Adipose tissue (tissue), 3 donors: ENCODE measurements around the gene RELT. TPM values are rescaled to one million over a fixed set of nuclear protein-coding genes. Genes with fewer than 3 reads are reported as not detected.

Experiments
- H3K27ac ChIP-seq: one replicate; pipeline ENCODE4 v1.5.1; 2013; ENCODE audit warnings: low read depth, low read length
- WGBS, 3 donors: extraction: QIAGEN DNeasy Blood & Tissue Kit; methylation state at CpG; one replicate each; pipeline ENCODE4 v1.1.7; 2013; 5-methylcytosine and 5-hydroxymethylcytosine counted together
- polyA plus RNA-seq, 3 donors: library from polyadenylated mRNA; stranded (reverse); fragments of 200-250 nt; gene quantifications; one replicate each; pipeline ENCODE4 v1.2.3, GENCODE V29; 2013
- donor health status: healthy with polysubstance abuse.
- donor health status: Bipolar disorder and iron deficiency.
- donor health status: healthy.

Gene RELT
- polyA plus RNA-seq, 3 donors, result 0.74 to 9.7 (median 2.1) TPM

DNA sequence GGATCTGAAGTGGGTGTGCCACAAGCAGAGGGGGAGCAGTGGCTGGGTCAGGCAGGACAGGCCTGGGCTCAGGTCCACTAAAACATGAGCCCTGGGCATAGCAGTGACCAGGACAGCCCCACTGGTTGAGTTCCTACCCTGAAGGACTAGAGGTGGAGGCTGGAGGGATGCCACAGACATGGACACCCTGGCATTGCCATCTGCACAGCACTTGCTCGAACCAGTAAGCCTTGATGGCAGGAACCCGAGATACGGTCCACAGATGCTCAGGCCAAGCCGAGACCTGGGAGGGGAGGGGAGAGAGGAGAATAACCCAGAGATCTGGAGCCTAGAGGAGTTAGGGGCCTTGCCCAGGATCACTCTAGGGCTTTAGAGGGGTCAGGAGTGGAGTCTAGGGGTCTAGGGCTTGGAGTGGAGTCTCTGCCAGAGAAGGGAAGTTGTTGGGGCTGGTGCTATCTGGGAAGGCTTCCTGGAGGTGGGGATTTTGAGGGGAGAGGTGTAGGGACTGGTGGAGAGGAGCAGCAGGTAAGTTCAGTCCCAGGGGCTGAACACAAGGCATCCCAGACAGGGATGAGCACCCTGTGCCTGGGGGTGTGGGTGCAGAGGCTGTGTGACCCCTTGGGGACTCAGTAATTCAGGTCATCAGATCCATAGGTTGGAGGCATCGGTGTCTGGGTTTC, 30.6 kb upstream of the RELT start:
- H3K27ac ChIP-seq, result no peak overlapping the region
- WGBS, 3 donors, result 85 to 86% (median 86%) methylated on average over 5 of the region's 5 CpGs

DNA sequence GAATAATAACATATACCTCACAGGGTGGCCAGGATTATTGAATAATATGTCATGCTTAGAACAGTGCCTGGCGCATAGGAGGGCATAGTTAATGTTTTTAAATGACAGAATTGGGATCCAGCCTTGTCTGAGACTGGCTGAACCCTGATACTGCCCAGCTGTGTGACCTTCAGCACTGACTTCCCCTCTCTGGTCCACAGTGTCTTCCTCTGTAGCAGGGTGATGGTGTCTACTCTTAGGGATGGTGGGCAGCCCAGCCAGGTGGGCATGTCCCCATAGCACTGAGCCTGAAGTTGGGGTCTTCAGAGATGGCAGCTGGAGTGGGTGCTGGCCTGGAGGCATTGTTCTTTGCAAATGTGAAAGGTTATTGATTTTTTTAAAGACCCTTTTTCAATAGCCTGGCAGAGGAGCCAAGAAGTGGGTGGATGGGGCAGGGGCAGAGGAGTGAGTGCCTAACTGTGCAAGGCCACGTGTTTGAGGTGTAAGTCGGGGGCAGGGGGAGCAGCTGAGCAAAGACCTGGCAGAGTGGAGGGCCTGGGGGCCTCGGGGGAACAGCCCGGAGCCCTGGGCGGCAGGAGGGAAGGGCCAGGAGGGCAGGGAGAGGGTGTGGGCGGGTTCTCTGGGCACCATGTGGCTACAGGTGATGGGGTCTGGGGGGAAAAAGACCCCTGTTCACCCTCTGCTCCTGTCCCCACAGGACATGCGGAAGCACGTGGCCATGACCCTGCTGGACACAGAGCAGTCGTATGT, 29.8 kb upstream of the RELT start:
- WGBS, 3 donors, result 78 to 84% (median 83%) methylated on average over 10 of the region's 10 CpGs
- H3K27ac ChIP-seq, result no peak overlapping the region

DNA sequence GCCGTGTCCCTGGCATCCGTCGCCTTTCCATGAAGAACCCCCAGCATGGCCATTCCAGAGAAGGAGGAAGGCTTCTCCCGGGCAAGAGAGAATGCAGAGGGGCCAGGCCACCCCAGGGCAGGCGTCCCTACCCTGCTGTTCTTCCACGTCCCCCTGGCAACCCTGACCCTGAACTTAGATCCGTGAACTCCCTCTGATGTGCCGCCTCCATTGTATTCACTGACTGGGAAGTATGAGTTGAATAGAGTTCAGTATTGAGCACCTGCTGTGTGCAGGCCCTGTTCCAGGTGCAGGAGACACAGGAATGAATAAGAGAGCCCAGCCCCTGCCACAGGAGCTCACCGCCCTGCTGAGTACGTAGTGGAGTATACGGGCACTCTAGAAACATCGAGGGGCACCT, 29.1 kb upstream of the RELT start:
- 84 to 86% (median 85%) methylated on average over 12 of the region's 12 CpGs for WGBS, 3 donors

DNA sequence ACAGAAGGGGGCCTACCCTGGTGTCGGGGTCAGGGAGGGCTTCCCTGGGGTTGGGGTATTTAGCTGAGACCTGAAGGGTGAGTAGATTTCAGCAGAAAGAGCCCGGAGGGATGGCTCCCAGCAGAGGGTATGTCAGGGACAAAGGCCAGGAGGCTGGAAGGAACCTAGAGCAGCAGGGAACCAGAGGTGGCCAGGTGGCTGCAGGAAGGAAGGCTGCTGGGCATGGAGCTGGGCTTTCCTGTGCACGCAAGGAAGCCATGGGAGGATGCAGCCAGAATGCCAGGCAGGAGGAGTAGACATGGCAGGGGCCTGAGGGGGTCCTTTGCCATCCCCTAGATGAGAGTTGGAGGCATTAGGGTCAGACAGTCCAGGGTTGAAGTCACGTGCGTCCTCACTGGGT, 27.4 kb upstream of the RELT start:
- WGBS, 3 donors, result 93 to 95% (median 93%) methylated on average over 5 of the region's 5 CpGs
- no peak overlapping the region for H3K27ac ChIP-seq

More for the DNA sequence above, 29.1 kb upstream of the RELT start:
- no peak overlapping the region for H3K27ac ChIP-seq

DNA sequence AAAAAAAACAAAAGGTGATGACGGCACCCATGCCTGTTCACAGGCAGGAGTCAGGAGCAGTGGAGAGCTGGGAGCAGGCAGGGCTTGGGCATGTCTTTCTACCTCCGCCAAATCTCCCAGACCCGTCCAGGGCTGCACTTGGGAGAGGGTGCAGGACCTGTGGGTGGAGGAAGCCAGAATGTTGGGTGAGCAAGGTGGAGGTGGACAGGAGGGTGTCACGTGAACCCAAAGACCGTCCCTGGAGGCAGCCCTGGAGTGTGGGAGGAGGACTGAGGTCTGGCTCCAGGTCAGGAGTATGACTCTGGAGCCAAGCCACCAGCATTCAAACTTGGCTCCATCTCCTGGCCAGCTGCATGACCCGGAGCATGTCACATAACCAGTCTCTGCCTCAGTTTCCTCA, 26.6 kb upstream of the RELT start:
- 72 to 77% (median 74%) methylated on average over 6 of the region's 6 CpGs for WGBS, 3 donors
- H3K27ac ChIP-seq, result no peak overlapping the region

DNA sequence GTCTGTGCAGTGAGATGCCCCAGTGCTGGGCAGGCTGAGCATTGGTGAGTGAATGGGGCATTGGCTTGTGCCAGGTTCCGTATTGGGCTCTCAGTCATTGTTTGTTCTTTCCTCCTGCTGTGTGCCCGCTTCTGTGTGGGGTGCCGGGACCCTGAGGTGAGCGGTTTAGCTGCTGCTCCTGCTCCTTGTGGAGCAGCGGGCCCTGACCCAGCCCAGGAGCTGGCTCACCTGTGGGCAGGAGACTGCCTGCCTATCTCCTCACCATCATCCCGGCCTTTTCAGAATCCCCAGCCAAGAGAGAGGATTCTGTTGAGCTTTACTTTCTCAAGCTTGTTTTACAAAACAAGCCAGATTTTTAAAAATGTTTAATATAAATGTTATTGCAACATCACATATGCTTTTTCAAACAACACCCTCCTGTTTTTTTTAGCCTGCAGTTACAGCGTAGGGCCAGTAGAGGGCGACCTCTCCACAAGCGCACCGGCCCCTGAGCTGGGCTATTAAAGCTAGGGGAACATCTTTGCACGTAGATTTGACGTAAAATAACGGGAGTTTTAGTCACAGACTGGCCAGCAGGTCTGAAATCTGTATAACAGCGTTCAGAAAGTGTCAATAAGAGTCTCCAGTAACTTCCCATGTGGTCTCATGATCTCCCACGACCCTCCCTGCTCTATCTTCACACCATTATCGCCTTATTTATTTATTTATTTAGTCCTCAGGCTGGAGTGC, 25.1 kb upstream of the RELT start:
- H3K27ac ChIP-seq, result no peak overlapping the region
- 24 to 32% (median 28%) methylated on average over 16 of the region's 16 CpGs for WGBS, 3 donors

DNA sequence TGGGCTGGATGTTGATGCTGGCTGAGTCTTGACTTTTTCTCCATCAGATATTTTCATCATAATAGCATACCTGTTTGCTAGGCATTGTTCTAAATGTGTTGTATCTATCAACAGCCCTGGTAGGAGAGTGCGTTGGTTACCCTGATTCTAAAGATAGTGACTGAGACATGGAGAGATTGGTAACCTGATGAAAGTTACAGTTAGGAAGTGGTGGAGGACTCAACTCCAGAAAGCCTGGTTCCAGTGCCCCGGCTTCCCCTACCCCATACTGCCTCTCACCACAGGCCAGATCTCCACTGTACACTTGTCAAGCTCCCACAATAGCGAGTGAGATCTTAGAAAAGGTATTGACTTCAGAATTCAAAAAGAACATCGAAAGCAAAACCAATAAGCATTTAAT, 22.8 kb upstream of the RELT start:
- H3K27ac ChIP-seq, result no peak overlapping the region
- 86 to 88% (median 88%) methylated on average over 4 of the region's 4 CpGs for WGBS, 3 donors

DNA sequence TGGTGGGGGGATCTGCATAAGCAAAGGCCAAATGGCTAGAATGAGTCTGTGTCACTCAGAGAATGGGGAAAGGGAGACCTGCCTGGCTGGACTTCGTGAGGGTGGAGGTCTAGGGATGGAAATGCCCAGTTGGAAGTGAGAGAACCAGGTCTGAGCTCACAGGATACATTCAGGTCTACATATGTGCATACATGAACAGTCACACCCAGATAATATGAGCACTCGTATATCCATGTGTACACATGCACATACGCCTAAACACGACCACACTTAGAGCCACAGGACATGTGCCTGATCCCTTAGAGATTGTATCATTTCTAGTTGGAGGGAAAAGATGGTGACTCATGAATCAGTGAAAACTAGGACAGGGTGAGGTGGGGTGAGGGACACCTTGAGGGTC, 21.1 kb upstream of the RELT start:
- 92 to 93% (median 92%) methylated on average over 4 of the region's 4 CpGs for WGBS, 3 donors
- no peak overlapping the region for H3K27ac ChIP-seq

DNA sequence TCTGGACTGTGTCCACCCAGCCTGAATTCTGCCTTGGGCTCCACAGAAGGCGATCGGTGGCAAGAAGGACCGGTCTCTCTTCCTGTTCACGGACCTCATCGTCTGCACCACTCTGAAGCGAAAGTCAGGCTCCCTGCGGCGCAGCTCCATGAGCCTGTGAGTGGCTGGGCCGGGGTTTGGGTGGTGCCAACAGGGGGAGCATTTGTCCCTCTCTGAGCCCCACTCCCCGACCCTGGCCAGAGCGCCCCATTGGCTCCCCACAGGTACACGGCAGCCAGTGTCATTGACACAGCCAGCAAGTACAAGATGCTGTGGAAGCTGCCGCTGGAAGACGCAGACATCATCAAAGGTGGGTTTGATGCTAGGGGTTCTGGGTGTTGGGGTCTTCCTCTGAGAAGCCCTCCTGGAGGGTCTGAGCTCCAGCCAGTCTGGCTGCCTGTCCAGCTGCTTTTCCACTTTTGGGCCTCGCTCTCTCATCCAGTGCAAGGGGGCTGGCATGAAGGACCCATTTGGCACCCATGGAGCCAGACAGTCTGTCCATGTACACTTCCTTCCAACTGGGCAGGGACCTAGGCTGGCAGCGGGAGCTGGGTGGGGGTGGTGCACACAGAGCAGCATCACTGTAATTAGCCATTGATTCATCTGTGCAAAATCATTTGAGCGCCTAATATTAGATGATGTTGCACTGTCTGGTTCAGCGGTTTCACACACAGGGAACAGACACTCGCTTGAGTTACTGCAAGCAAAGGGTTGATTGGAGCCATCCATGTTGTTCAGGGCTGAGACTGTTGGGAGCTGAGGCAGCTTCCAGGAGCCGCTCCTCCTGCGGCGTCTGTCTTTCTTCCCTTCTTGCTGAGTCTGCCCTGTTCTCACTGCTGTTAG, 19.0 kb upstream of the RELT start:
- no peak overlapping the region for H3K27ac ChIP-seq
- WGBS, 3 donors, result 91 to 95% (median 94%) methylated on average over 22 of the region's 22 CpGs

DNA sequence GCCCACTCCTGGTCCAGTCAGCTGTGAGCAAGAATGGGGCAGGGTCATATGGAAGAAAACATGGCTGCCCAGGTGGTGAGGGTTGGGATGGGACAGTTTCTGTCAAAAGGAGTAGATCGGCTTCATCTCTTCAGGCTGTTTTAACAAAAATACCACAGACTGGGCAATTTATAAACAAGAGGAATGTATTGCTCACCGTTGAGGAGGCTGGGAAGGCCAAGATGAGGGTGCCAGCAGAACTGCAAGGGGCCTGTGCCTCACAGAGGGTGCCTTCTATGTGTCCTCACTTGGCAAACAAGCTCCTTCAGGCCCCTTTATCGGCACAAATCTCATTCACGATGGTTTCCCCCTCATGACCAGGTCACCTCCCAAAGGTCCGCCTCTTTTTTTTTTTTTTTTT, 18.1 kb upstream of the RELT start:
- no peak overlapping the region for H3K27ac ChIP-seq
- 77 to 88% (median 84%) methylated on average over 5 of the region's 5 CpGs for WGBS, 3 donors

DNA sequence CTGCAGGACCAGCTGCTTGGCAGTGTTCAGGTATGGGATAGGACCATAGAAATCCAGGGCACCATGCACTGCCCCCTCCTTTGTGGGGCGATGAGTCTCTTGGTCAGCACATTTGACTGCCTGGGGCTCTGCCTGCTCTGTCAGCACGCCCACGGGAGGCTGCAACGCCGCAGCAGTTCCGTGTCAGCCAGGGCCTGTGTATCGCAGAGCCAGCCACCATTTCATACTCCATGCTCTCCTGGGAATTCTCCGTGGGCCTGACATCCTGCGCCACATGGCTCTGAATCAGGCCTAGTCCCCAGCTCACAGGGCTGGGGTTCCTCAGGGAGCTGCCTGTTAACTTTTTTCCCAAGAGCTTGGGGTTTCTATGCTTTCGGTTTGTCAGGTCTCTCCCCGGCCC, 16.9 kb upstream of the RELT start:
- no peak overlapping the region for H3K27ac ChIP-seq
- WGBS, 3 donors, result 62 to 87% (median 68%) methylated on average over 11 of the region's 11 CpGs

DNA sequence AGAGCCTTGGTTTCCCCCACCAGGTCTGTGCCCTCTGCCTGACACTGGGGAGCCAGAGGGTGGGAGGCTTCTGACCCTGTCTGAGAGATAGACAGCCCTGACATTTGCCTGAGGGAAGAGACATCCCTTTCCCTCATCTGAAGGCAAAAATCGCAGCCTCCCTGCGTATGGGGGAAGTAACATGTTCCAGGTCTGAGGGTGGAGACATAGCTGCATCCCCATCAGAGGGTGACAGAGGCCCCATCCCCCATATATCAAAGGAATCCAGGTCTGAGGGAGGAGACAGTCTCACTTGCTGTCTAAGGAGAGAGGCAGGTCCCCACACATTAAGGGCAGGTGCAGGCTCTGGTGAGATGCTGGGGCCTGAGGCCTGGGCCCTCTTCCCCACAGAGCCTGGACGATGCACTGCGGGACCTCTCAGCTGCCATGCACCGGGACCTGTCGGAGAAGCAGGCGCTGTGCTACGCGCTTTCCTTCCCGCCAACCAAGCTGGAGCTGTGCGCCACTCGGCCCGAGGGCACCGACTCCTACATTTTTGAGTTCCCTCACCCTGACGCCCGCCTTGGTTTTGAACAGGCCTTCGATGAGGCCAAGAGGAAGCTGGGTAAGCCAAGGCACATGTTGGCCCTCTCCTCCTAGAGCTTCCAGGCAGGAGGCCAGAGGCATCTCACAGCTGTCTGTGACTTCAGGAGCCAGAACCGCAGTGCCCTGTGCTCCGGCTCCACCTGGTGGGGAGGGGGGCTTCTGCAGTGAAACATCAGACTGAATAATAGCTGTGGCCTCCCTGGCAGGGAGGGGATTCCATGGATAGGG, 16.1 kb upstream of the RELT start:
- no peak overlapping the region for H3K27ac ChIP-seq
- 85 to 95% (median 92%) methylated on average over 19 of the region's 19 CpGs for WGBS, 3 donors

DNA sequence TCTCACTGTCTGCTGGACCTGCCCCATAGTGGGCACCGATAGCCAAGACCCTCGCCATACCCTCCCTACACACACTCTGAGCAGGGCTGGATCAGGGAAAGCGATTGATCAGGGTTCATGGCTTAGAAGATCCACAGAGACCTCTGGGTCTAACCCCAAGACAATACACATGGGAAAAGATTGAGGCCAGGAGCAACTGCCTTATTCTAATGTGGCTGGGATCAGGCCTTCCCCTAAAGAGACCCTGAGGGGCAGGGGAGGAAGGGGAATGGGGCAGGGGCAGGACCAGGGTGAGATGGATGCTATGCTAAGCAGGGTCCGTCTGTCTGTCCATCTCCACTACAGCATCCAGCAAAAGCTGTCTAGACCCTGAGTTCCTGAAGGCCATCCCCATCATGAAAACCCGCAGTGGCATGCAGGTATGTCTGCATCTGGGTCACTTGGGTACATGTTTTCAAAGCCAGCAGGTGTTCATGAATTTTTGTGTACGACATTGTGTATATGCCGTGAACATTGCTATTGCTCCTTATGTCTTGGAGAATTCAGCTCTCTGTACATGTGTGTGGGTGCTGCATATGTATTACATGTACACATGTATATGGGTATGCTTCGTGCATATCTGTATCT, 15.3 kb upstream of the RELT start:
- 90 to 96% (median 93%) methylated on average over 8 of the region's 8 CpGs for WGBS, 3 donors
- H3K27ac ChIP-seq, result no peak overlapping the region

DNA sequence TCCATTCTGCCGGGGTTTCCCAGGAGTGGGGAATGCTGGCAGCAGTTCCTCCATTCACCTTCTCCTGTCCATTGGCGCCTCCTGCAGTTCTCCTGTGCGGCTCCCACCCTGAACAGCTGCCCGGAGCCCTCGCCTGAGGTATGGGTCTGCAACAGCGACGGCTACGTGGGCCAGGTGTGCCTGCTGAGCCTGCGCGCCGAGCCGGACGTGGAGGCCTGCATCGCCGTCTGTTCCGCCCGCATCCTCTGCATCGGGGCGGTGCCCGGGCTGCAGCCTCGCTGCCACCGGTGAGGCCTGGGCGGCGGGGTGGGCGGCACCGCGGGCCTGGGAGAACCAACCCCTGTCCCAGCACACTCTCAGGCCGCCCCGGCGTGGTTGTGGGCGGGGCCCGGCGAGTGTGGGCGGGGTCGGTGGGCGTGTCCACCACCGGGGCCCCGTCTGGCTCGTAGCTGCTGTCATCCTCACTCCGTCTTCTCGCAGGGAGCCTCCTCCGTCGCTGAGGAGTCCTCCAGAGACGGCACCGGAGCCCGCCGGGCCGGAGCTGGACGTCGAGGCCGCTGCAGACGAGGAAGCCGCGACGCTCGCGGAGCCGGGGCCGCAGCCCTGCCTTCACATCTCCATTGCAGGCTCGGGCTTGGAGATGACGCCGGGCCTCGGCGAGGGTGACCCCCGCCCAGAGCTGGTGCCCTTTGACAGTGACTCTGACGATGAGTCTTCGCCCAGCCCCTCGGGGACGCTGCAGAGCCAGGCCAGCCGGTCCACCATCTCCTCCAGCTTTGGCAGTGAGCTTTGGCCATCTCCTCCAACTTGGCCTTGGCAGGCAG, 14.0 kb upstream of the RELT start:
- 77 to 83% (median 83%) methylated on average over 54 to 70 of the region's 70 CpGs for WGBS, 3 donors
- H3K27ac ChIP-seq, result no peak overlapping the region

DNA sequence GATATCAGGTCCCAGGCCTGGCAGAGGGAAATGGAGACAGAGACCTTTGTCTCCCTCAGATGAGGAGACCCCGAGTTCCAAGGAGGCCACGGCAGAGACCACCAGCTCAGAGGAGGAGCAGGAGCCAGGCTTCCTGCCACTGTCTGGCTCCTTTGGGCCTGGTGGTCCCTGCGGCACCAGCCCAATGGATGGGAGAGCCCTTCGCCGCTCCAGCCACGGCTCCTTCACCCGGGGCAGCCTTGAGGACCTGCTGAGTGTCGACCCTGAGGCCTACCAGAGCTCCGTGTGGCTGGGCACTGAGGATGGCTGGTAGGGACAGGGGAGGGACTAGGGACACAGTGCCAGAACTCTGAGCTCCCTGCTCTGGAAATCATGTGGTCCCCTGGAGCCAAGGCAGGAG, 13.1 kb upstream of the RELT start:
- no peak overlapping the region for H3K27ac ChIP-seq
- 91 to 94% (median 93%) methylated on average over 9 of the region's 9 CpGs for WGBS, 3 donors

DNA sequence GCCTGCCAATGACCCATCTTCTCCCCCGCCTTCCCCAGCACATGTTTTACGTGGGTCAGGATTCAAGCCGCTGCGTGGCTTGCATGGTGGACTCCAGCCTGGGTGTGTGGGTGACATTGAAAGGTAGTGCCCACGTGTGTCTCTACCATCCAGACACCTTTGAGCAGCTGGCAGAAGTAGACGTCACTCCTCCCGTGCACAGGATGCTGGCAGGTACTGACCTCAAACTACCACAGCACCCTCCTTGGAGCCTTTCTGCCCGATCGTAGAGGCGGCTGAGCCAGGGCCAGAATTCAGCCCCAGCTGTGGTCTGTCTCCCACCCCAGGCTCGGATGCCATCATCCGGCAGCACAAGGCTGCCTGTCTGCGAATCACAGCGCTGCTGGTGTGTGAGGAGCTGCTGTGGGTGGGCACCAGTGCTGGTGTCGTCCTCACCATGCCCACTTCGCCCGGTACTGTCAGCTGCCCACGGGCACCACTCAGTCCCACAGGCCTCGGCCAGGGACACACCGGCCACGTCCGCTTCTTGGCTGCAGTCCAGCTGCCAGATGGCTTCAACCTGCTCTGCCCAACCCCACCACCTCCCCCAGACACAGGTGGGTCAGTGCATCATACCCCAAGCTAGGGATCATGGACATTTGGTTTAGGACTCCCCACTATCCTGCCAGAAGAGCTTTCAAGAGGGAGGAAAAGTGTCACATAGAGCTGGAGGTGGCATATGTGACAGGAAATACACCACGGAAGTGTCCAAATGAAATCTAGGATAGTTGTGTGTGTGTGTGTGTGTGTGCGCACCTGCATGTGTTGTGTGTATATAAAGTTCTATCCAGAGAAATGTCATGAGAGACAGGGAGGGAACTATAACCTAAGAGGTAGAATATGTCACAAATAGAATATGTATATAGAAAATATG, 10.6 kb upstream of the RELT start:
- 83 to 92% (median 87%) methylated on average over 24 of the region's 24 CpGs for WGBS, 3 donors
- H3K27ac ChIP-seq, result no peak overlapping the region
